ENCODE measurements around the gene ASB13.
"Not testable (repeated sequence)": the region's sequence is repeated elsewhere in the genome, so short reads cannot be mapped to it uniquely, and the experiment has no call there.

Gene ASB13

DNA sequence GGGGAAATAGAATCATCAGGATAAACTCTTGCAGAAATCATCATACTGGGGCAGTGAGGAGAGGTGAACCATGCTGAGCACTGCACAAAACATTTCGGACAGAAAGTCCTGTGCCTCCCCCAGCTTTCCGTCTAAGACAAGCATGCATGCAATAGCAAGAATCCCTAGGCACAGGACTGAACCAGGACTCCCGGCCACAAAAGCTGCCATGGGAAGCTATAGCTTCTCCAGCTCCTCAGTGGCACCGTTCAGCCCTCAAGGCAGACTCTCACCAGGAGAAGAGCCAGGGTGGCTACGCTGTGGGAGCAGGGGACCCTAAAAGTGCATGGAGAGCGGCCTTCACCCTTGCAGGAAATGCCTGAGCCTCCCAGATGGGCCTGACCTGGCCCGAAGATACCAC lies 70.8 kb downstream of the ASB13 start:
- H3K4me3 ChIP-seq (ENCODE audit: low read depth, low read length): no peak overlapping the region
- TF ChIP-seq, protein P1, sequence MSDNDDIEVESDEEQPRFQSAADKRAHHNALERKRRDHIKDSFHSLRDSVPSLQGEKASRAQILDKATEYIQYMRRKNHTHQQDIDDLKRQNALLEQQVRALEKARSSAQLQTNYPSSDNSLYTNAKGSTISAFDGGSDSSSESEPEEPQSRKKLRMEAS (IDR thresholded peaks at IDR 0.05; ENCODE audit: low read depth, low read length): no peak
- TF ChIP-seq, protein P2, sequence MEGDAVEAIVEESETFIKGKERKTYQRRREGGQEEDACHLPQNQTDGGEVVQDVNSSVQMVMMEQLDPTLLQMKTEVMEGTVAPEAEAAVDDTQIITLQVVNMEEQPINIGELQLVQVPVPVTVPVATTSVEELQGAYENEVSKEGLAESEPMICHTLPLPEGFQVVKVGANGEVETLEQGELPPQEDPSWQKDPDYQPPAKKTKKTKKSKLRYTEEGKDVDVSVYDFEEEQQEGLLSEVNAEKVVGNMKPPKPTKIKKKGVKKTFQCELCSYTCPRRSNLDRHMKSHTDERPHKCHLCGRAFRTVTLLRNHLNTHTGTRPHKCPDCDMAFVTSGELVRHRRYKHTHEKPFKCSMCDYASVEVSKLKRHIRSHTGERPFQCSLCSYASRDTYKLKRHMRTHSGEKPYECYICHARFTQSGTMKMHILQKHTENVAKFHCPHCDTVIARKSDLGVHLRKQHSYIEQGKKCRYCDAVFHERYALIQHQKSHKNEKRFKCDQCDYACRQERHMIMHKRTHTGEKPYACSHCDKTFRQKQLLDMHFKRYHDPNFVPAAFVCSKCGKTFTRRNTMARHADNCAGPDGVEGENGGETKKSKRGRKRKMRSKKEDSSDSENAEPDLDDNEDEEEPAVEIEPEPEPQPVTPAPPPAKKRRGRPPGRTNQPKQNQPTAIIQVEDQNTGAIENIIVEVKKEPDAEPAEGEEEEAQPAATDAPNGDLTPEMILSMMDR (IDR thresholded peaks at IDR 0.05; ENCODE audit: low read depth, low read length): no peak
- no peak for TF ChIP-seq POLR2A (IDR thresholded peaks at IDR 0.05; ENCODE audit: extremely low read depth, insufficient read length)
- TF ChIP-seq MYC (IDR thresholded peaks at IDR 0.05; ENCODE audit: low read depth, low read length): no peak
- DNase-seq (ENCODE audit: low read depth): no peak

DNA sequence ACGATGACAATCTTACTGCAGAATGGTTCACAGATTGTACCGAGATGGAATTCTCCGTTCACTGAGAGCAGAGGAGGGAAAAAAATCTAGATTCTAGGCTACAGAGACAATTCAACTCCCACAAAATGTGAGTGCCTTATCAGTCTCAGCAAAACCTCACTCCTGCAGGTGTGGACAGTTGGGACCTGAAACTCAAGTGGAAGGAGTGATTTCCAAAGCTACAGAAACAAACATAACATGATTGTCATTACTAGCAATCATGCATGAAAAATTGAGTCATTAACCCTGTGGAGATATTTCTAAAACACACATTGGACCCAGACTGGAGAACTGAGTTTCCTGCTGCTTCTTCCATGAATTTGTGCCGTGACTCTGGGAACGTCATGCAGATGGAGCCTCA lies 71.3 kb downstream of the ASB13 start:
- TF ChIP-seq MYC (IDR thresholded peaks at IDR 0.05; ENCODE audit: low read depth, low read length) (no peak), POLR2A (IDR thresholded peaks at IDR 0.05; ENCODE audit: extremely low read depth, insufficient read length) (no peak)
- TF ChIP-seq, protein P2 (IDR thresholded peaks at IDR 0.05; ENCODE audit: low read depth, low read length): no peak
- TF ChIP-seq, protein P1 (IDR thresholded peaks at IDR 0.05; ENCODE audit: low read depth, low read length): no peak
- DNase-seq (ENCODE audit: low read depth): no peak
- H3K4me3 ChIP-seq (ENCODE audit: low read depth, low read length): no peak overlapping the region

DNA sequence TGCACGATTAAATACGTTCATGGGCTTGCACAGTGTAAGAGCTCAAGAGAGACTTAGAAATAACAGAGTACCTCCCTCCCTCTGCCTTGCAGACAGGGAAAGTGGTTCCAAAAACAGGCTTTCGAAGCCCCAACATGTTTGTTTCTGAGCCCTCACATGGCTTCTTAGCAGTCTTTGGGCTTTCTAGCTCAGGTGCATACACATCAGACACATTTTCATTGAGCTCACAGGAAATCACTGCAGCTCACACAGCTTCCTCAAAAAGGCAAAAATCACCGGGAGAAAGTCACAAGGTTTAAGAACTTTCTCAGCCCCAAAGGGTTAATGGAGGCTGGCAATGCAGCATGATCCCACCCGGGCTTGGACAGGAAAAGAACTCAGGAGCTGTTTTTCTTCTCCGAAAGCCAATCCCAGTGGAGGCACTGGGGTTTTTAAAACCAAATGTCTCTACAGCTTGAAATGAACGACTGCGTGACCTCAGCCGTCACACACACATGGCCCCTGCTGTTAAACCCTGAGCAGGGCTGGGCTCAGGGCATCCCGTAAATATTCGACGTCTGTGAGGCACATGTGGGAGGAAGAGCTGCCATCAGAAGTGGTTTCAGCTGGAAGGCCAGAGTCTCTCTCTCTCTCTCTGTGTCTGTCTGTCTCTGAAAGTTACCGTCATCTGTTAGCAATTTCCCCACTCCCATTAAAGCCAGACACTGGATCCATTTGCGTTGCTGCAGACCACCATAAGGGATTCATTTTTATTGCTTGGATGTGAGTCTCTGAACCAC lies 71.9 kb downstream of the ASB13 start:
- TF ChIP-seq, protein P2 (IDR thresholded peaks at IDR 0.05; ENCODE audit: low read depth, low read length): no peak
- H3K4me3 ChIP-seq (ENCODE audit: low read depth, low read length): no peak overlapping the region
- no peak for DNase-seq (ENCODE audit: low read depth)

DNA sequence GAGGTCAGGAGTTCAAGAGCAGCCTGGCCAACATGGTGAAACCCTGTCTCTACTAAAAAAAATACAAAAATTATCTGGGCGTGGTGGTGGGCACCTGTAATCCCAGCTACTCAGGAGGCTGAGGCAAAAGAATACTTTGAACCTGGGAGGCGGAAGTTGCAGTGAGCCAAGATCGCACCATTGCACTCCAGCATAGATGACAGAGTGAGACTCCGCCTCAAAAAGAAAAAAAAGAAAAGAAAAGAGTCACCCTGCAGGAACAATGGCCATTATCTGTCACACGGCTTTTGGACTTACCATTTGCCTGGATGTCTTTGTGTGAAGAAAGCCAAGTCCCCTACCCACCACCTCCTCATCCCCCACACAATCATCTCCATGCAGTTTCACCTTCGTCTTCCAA lies 73.0 kb downstream of the ASB13 start:
- not testable (repeated sequence) for DNase-seq (ENCODE audit: low read depth); H3K4me3 ChIP-seq (ENCODE audit: low read depth, low read length)

DNA sequence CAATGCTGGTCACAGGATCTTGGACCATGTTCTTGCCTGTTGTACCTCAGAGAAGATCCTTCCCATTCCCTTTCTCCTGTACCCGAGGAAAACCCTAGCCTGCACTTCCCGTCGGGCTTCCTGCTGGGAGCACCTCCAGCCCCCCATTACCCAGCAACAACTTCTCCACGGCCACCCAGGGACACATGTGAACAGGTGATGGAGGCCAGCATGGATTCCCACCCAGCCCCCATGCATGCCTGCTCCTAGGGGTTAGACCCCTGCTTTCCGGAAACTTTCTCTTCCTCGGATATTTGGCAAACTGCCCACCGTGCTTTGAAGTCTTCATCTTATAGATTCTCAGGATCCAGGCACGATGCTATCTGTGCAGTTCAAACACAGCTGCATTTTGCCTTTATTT lies 74.3 kb downstream of the ASB13 start:
- TF ChIP-seq, protein P2 (IDR thresholded peaks at IDR 0.05; ENCODE audit: low read depth, low read length): no peak
- TF ChIP-seq, protein P1 (IDR thresholded peaks at IDR 0.05; ENCODE audit: low read depth, low read length): no peak
- TF ChIP-seq POLR2A (IDR thresholded peaks at IDR 0.05; ENCODE audit: extremely low read depth, insufficient read length) (no peak), MYC (IDR thresholded peaks at IDR 0.05; ENCODE audit: low read depth, low read length) (no peak)
- DNase-seq (ENCODE audit: low read depth): no peak
- H3K4me3 ChIP-seq (ENCODE audit: low read depth, low read length): no peak overlapping the region

DNA sequence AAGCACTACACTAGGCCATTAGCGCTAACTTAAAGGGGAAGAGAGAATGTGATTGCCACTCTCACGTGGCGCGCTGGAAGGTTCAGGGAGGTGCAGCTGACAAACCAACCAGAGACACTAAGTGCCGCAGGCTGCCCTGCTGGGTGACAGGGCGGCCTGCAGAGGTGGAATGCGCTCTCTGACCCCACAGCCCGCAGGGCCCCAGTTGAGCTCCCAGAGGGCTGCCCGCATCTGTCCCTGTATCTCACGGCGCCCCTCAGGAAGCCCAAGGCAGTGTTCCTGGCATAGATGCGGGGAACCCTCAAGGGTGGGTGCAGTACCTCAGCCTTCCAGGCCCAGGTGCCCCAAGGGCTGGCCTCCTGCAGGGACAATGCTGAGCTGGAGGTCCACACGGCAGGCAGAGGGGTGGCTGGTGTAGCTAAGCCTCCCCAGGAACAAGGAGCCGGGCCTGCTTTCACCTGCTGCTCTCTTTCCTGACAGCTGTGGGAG lies 75.0 kb downstream of the ASB13 start:
- TF ChIP-seq, protein P2 (IDR thresholded peaks at IDR 0.05; ENCODE audit: low read depth, low read length): no peak
- TF ChIP-seq MYC (IDR thresholded peaks at IDR 0.05; ENCODE audit: low read depth, low read length) (no peak), POLR2A (IDR thresholded peaks at IDR 0.05; ENCODE audit: extremely low read depth, insufficient read length) (no peak)
- TF ChIP-seq, protein P1 (IDR thresholded peaks at IDR 0.05; ENCODE audit: low read depth, low read length): no peak
- no peak for DNase-seq (ENCODE audit: low read depth)
- no peak overlapping the region for H3K4me3 ChIP-seq (ENCODE audit: low read depth, low read length)

Measured in NB4 (cell line).